ENCODE data around the gene JAG1. TPM values are rescaled to one million over a fixed set of nuclear protein-coding genes. Genes with fewer than 3 reads are reported as not detected.
"Not testable (repeated sequence)": the region's sequence is repeated elsewhere in the genome, so short reads cannot be mapped to it uniquely, and the experiment has no call there.

JAG1 gene
- total RNA-seq, 1 donor from 2014 or later = 155 TPM

GRCh38 chr20:10617549-10618133 lies 56.2 kb downstream of the JAG1 start:
- not testable (repeated sequence) for DNase-seq (ENCODE audit: extremely low read depth, low read depth, low spot score)

DNA sequence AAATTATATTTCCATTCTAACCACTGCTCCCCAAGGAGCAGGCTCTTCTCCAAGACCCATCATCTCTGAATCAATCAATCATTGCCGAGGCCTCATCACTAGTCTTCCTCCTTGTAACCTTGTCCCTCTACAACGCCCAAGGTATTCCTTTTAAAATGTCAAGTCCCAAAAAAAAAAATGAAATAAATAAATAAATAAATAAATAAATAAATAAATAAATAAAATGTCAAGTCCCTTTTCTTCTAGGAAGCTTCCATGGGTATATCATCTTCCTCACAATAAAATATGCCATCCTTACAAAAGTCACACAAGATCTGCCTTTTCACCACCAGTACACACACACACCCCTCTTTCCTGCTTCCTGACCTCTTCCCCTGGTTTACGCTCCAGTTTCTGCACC lies 57.6 kb downstream of the JAG1 start:
- DNase-seq (ENCODE audit: extremely low read depth, low read depth, low spot score) = no peak

GRCh38 chr20:10613911-10614310 lies 59.9 kb downstream of the JAG1 start:
- no peak for DNase-seq (ENCODE audit: extremely low read depth, low read depth, low spot score)

- not testable (repeated sequence) for DNase-seq (ENCODE audit: extremely low read depth, low read depth, low spot score)
These were observed 60.4 kb downstream of the JAG1 start for GRCh38 chr20:10613426-10613825.

DNA sequence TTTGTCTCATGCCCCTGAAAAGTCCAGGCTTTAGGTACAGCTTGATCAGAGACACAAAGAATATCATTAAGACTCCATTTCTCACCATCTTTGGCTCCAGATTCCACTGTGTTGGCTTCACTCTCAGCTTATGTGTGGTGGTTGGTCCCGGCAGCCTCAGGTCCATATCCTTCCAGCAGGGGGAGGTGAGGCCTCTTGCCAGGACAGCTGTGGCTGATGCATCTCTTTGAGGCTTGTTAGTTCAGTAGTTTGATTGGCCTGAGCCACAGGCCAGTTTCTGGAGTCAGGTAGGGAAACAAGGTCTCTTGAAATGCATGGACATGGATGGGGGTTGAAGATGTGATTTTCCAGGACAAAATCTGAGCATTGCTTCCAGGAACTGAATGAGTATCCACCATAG lies 62.4 kb downstream of the JAG1 start:
- DNase-seq (ENCODE audit: extremely low read depth, low read depth, low spot score) = no peak

GRCh38 chr20:10610251-10610650 lies 63.5 kb downstream of the JAG1 start:
- DNase-seq (ENCODE audit: extremely low read depth, low read depth, low spot score) = no peak

DNA sequence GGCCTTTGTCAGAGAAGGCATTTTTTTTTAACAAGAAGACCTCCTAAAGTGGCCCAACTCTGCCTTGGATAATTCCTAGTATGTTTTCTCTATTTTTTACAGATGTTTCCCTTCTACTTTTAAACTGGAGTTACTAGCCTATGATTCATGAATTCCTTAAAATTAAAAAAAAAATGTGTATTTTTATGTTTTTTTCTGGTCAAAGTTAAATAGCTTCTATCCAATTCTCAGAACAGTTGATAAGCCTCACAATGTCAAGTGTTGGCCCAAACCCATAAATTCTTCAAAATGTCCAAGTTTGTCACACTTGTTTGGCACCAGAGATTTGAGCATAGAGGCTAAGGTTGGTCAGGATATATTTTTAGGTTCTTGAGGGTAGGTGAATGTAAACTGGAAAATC lies 64.0 kb downstream of the JAG1 start:
- DNase-seq (ENCODE audit: extremely low read depth, low read depth, low spot score) = no peak

DNA sequence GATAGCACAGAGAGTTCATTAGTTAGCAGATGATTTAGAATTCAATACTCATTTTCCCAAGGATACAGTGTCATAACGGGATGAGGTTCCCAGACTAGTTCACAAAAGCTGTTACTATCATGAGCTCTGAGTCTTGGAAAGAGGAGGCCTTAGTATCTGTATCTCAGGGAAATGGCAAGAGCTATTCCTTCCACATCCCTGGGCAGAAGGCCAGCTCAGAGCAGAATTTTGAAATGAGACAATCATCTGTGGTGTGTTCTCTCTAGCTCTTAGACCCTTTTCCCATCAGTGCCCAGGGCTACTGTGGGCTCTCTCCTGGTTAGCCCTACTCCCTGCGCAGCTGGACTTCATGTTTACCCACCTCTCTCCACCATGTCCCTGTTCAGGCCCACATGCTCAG lies 64.5 kb downstream of the JAG1 start:
- no peak for DNase-seq (ENCODE audit: extremely low read depth, low read depth, low spot score)

GRCh38 chr20:10605547-10606195 lies 68.1 kb downstream of the JAG1 start:
- no peak for DNase-seq (ENCODE audit: extremely low read depth, low read depth, low spot score)

GRCh38 chr20:10604865-10605440 lies 68.8 kb downstream of the JAG1 start:
- no peak for DNase-seq (ENCODE audit: extremely low read depth, low read depth, low spot score)

DNA sequence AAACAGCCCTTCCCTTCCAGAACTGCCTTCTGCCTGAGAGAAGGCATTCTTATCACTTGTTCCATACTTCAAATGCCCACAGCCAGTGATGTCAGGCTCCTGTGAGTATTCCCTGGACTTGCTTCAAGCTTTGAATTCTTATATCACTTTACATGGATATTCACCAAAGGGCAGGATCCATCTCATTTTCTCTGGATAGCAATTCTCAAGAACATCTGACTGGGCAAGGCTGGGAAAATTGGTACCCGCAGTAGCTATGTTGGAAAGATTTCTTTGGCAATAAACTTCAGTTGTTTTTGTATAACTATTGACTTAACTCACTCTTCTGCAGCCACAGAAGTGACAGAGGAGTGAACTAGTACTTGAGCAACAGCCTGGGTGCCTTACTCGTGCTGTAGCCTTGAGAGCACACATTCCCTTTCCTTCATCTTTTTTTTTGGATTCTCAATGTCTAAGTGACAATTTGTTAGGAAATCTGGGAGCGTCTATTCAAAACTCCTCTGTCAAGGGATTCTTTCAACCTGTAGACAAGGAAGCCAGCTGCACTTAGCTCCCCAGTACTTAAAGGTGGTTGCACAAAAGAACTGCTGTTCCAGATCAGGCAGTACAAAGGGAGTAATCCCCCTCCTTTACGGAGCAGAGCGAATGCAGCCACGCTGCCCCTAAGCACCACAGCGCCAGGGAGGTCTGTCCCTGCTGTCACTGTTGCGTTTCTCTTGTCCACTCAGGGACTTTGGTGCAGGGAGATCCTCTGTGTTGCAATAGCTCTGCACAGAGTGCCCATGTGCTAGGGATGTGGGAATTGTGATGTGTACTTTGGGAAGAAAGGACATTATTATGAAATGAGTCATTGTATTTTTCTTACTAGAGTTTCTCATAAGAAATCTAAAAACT lies 69.6 kb downstream of the JAG1 start:
- no peak for DNase-seq (ENCODE audit: extremely low read depth, low read depth, low spot score)

DNA sequence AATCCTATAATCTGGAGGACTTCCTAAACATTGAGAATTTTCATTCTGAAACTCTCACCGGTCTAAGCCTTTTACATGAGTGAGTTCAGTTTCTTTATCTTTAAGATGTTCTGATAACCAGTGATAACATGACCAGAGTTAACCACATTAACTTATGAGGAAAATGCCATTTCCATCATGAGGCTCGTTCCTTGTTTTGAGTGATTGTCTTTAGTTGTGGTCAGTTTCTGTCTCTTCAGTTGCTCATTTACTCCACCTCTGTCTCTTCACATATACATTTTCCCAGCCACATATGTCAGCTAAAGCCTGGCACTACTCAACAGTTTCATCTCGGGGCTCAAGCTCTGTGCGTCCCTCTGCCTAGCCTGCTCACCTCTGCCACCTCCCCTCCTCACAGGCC lies 70.4 kb downstream of the JAG1 start:
- DNase-seq (ENCODE audit: extremely low read depth, low read depth, low spot score) = no peak

GRCh38 chr20:10602221-10602871 lies 71.5 kb downstream of the JAG1 start:
- DNase-seq (ENCODE audit: extremely low read depth, low read depth, low spot score) = no peak

DNA sequence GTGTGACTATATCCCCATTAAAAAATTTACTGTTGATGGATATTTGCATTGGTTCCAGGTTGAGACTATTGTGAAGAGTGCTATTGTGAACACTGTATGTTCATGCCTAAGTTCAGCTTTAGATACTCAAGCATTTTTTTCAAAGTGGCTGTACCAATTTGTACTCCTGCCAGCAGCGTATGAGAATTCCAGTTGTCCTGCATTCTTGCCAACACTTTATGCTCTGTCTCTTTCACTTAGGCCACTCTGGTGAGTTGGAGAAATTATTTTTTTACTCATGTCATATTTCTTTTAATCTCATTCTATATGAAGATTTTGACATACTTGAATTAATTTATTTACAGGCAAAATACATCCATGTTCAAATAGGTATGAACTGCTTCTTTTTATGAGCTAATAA lies 76.2 kb downstream of the JAG1 start:
- DNase-seq (ENCODE audit: extremely low read depth, low read depth, low spot score) = no peak

GRCh38 chr20:10596710-10597121 lies 77.1 kb downstream of the JAG1 start:
- no peak for DNase-seq (ENCODE audit: extremely low read depth, low read depth, low spot score)

DNA sequence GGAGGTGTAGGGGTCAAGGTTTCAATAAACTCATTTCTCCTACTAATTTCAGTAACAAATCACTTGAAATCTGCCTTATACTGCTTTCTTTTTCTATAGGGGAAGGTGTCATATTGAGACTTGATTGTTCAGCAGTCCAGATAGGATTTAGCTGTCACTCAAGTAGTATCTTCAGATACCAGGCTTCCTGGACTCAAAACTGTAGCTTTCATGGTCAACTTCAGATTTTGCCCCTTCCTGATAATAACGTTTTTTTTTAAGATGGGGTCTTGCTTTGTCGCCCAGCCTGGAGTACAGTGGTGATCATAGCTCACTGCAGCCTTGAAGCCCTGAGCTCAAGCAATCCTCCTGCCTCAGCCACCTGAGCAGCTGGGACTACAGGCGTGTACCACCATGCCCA lies 77.8 kb downstream of the JAG1 start:
- no peak for DNase-seq (ENCODE audit: extremely low read depth, low read depth, low spot score)

GRCh38 chr20:10595266-10595665 lies 78.5 kb downstream of the JAG1 start:
- DNase-seq (ENCODE audit: extremely low read depth, low read depth, low spot score) = no peak

DNA sequence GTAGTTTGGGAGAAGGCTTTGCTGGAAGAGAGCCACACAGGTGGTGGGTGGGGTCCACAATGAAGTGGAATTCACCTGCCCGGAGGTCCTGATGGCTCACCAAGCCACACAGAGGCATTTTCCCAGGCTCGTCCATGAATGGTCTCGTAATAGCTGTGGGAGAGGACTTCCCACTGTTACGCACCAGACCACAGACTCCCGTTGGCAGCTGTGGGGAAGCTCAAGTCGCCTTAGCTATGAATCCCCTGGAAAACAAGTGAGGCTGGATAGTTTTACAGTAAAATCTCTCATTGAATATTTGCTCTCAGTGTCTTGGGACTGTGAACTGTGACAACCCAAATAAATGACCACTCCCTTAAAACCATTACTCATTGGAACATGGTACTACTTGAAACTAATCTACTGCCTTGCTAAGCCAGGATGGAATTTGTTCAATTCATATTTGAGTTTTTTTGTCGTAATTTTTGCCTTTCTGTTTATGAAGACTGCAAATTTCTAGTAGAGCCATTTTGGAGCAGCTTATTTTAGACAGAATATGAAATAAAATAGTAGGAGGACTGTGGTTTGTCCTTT lies 79.4 kb downstream of the JAG1 start:
- no peak for DNase-seq (ENCODE audit: extremely low read depth, low read depth, low spot score)

DNA sequence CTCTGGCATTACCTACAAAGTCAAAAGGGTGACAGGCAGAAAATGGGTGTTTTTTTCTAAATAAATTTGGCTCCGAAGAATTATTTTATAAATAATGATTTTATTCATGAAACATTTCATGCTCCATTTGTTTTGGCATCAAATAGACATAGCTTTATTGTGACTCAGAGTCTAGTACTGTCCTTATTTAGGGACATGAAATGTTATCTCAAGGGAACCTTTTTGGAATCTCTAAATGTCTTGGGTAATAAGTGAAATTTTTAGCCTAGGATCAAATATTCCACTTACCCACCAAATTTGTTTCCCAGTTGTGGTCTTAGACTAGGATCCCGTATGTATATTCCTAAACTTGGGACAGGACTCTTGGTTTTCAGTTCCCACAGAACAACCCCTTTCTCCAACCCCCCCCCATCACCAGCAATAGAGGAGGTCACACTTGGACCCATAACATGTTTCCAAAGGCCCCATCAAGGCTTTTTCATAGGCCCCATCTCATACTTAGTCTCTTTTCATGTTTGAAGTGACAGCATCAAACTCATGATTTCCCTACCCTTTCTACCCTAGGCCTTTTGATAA lies 81.8 kb downstream of the JAG1 start:
- DNase-seq (ENCODE audit: extremely low read depth, low read depth, low spot score) = no peak

DNA sequence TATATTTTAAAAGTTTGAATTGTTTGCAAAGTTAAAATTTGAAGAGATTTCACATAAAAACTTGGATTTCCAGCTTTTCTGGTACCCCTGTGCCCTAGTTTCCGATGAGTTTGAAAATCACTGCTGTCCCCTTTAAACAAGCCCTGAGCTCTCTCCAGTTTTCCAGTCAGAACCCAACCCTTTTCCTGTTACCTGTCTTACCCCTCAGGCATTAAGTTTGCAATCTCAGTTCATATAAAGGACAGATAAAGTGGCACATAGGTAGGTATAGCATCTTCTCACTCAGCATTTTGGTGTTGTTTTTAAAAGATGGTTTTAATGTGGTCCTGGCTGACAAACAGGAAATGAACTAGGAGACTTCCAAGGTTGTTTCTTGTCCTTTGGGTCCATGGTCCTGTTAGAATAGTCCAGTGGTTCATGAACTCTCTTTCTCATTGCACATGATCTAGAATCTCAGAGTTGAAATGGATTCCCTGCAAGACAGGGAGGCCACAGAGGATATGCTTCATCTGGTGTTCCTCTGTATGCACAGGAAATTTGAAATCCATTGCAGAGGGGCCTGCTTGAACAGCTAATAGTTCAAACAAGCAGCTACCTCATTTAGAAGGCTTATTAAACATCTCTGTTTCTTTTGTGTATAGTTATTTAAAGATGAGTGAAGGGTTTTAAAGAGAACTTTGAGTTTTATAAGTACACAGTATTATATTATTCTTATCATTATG lies 82.7 kb downstream of the JAG1 start:
- DNase-seq (ENCODE audit: extremely low read depth, low read depth, low spot score) = no peak

Data from glomerular endothelial cell (primary cell).